ENCODE results near the gene GYPC. TPM values are rescaled to one million over a fixed set of nuclear protein-coding genes. Genes with fewer than 3 reads are reported as not detected.
"Not testable (repeated sequence)": the region's sequence is repeated elsewhere in the genome, so short reads cannot be mapped to it uniquely, and the experiment has no call there.

The GYPC gene
- polyA plus RNA-seq, 10 donors, result 84.8 to 133 (median 107) TPM

DNA sequence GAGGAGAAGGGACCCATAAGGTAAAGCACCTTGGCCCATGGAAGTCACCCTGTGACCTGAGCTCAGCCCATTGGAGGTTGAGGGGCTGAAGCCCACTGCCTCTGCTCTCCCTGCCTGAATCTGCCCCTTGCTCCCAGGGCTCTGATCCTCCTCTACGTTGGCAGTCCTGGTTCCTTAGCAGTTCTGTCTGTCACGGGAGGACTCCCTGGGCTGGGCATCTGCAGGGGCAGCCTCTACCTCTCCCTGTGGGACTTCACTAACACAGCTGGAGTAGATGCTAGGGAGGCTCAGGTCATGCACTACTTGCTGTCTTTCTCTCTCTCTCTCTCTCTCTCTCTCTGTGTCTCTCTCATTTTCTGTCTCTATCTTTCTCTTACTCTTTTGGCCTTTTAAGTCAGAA is 8.7 kb downstream of the GYPC start:
- no peak for DNase-seq

DNA sequence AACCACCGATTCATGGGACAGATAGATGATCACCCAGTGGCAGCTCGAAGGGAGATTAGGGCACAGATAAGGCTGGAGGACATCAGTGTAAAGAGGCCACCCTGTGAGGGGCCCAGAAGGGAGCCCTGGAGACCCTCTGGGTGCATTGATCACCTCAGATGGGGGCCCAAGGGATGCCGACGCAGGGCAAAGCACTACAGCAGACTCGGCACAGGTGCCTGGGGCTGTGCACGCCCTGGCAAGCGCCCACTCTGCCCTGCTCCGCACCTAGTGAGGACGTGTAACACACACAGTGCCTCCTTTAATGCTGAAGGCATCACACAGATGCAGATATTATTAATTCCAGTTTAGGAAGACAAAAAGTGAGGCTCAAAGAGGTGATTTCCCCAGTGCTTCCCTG is 9.5 kb downstream of the GYPC start:
- DNase-seq, result no peak

DNA sequence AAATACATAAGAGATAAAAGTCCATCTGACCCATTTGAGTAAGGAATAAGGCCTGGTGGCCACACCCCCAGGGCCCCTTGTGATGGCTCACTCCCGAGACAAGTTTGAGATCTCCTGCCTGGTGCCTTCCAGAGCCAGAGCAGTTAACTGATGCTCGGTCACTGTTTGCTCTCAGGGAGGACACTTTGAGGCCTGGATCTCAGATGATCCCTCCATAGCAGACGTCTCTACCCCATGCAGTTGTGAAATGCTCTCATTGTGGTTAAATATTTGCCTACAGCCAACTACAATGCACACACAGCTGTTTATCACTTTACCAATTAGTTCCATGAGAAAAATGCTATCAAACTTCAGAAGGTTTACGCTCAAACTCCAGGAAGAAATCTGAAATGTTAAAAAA is 12.3 kb downstream of the GYPC start:
- DNase-seq, result no peak

DNA sequence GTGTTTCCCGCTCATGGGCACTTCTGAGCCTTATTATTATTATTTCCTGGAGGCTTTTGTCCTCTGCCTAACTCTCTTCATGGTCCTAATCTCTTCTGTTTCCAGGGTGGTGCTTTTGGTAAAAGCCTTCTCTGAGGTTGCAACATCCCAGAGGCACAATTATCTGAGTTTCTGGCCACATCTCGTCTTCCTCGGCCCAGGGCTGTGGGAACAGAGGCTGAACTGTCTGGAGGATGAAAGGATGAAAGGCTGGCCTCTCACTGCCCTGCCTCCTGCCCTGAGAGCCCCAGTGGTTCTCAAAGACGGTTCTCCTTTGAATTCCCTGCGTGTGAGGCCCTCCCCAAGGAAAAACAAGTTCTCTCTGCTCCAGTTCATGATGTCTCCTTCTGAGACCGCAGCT is 13.8 kb downstream of the GYPC start:
- no peak for DNase-seq

DNA sequence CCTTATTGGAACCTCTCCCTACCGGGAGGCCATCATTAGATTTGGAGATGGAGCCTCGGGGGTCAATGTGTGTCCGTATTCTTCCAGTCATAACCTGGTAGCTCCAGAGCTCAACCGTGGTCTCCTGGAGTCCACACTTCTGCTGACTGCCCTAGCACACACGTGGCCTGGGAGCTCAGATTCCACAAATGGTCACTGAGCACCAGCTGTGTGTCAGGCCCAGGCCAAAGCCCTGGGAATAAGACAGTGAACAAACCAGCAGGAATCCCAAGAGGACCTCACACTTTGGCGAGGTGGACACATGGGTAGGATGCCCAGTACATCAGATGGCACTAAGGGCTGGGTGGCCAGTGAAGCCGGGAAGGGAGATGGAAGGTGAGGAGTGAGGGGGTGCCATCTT is 15.5 kb downstream of the GYPC start:
- no peak for DNase-seq

DNA sequence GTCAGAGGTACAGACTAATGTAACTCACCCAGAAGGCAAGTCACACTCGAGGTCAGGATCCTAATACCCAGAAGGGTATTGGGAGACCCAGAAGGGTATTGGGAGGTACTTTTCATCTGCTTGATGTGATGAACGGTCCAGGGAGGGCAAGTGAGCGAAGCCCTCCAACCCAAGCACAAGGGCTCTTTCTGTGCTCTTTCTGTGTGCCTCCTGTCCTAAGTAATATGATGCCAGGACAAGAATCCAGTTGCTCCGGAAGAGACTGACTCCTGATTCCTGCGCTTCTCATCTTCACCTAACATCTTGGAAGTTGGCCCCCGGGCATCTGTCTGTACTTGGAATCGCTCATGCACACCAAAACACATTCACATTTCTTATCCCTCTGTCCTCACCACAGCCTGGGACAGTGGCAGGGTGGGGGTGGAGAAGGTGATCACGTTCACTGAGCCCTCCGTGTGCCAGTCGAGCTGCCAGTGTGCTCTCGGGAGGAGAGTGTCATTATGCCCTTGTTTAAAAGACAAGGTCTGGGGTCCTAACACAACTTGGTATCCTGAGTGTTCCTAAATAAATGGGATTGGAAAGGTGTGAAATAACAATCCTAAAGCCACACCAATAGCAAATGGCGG is 17.1 kb downstream of the GYPC start:
- no peak for DNase-seq

DNA sequence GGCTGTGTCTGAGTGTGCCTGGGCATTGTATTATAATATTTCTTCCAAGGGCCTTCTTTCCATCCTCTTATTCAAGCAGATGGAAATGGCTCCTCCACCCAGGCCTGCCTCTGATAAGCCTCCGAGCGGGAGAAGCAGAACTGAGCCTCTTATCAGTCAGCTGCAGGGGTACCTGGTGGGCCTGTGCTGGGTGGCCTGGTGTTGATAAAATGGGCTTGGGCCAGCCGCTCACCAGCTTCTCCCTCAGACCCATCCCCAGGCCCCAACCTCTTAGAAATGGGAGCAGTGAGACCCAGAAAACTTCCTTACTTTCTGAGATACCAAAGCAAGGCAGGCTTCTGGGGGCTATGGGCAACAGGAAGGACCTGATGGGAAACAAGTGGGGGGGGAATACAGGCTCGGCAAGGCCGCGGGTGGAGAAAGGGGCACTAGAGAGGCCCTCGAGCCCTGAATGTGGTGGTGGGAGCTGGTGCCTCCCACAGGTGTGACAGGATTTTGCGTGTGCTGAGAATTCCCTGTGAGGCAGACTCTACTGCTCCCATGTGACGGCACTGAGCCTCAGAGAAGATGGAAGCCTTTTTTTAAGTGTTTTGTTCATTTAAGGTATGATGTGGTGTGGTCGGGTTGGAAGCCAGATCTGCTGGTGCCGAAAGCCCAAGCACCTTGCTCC is 18.3 kb downstream of the GYPC start:
- DNase-seq, result no peak

DNA sequence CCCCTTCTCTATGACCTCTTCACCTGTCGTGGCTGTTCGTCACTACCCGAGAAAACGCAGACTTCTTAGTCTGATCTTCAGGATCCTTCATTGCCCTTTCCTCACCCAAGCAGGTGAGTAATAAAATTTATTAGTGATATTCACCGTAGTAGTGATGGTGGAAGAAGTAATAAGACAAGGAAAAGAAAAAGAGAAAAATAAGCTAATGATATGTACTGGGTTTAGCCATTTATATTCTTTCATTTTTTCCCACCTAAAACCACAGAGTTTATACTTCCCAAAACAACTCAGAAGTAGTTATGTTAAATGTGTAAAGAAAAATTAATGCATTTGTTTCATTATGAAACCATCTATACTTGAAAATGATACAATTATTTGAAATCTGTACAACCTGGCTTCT is 19.7 kb downstream of the GYPC start:
- no peak for DNase-seq

DNA sequence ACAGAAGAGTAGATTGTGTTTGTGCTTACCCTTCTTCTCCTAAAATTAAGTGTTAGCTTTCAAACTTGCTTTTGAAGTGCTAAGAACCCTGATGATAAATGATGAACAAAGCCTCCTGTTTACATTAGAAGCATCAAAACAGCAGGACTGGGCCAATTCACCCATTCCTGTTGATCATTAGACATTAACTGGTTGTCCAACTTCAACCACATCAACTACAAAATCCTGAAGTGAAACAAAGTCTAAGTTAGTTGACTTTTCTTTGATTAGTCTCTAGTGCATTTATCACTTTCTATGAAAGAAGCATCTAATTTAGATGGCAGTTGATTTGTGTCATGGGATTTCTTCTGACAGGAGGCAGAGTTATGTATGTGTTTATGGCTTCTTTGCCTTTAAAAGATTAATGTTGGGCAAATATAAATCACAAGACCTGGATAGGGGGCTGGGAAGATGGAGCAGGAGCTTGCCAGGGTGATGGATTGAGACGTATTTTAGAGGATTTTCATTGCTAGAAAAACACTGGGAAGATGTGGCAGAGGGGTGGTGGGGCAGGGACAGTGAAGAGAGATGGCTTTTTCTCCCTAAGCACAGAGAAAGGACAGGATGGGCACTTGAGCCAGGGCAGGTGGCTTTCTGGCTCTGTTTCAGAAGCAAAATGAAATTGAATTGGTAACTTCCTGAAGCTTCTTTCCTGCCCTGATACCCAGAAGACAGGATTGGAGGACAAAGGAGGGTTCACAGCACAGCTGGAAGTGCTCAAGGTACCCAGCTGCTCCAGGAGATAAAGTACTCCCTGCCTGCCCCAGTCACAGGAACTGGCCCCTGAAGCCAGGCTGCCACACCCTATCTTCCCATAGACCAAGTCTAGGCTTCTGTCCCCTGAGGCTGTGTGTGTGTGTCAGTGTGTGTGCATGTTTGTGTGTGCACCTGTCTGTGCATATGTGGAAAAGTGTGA is 20.5 kb downstream of the GYPC start:
- no peak for DNase-seq

DNA sequence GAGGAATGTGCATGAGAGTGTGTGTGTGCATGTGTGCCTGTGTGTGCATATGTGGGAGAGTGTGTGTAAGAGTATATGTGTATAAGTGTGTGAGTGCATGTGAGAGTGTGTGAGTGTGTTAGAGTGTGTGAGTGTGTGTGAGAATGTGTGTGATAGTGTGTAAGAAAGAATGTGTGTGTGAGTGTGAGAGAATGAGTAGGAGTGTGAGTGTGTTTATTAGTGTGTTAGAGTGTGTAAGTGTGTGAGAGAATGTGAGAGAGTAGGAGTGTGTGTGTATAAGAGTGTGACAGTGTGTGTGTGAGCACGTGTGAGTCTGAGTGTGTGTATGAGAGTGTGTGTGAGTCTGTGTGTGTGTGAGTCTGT is 21.2 kb downstream of the GYPC start:
- DNase-seq, result no peak

DNA sequence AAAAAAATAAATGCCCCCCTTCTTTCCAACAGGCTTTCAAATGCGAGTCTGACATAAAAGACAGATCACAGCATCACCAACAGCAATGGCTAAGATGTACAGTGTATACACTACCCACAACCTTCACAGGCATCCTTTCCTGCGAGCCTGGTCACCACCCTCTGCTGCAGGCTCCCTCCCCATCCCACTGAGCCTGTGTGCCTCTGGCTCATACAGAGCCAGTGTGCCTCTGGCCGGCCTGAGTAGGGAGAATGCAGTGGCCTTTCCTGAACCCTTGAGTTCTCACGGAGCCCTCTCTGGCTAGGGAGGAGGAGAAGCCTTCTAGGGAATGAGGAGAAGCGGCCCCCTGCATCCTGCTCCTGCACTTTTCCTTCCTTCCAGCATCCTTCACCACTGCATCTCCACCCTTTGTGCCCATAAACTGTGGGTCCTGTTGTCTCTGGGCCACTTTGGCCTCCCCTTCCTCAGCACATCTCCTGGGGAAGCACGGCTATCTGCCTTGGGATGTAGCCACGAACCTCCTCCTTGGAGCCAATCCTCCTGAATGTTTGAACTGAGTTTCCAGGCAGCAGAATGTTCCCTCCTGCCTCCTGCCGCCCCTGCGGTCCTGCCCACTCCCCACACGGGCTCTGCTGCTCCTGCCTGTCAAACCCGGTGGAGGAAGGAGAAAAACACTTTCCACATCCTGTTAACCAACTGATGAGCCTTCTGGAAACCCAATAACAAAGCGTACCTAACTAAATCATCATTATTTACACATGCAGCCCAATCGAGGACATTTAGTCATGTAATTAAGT is 22.5 kb downstream of the GYPC start:
- DNase-seq, result no peak

DNA sequence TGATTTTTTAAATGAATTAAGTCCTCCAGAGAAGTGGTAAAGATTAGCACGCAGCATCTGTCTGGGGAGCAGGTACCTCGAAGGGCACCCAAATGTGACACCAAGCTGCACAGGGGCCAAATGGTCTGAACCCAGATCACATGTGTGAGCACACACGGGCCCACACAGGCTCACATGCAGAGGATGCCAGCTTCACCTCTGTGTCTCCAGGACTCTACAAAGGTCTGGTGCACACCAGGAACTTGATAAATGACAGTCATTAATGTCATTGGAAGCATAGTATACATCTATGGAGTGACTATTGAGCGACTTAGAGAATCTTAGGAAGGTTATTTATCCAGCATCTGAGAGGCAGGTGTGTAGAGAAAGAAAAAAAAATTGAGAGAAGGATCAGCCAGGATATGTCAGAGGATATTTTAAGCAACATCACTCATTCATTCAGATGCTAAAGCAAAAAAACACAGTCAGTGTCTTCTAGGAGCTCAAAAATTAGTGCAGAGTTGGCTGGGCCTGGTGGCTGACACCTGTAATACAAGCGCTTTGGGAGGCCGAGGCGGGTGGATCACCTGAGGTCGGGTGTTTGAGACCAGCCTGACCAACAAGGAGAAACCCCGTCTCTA is 23.2 kb downstream of the GYPC start:
- DNase-seq, result no peak

DNA sequence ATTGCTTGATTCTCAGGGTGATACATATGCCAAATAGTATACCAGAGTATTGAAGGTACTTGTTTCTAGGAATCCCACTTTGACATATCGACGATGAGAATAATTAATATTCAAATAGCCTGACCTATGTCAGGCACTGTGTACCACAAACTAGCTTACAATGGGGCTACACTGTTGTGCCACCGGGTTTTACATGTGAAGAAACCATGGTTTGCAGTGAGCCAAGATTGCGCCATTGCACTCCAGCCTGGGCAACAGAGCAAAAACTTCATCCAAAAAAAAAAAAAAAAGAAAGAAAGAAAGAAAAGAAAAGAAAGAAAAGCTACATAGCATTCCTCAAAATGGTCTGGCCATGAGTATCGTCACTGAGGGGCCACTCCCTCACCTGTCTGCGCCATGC is 25.5 kb downstream of the GYPC start:
- DNase-seq, result no peak

DNA sequence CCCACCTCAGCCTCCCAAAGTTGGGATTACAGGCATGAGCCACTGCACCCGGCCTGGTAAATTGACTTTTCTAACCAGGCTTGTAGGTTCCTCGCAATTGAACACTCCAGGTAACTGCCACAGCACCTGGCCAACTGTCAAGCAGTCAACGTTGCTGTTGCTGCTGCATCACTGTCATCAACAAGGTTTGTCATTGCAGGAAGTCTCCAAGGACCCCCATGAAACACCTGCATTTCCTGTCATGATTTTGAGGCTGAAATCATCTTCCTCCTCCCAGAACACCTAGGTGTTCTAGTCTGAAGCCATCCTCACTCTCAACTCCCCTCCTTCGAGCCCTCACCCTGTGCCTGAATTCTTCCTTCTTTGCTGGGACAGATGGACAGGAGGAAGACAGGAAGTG is 29.7 kb downstream of the GYPC start:
- no peak for DNase-seq

DNA sequence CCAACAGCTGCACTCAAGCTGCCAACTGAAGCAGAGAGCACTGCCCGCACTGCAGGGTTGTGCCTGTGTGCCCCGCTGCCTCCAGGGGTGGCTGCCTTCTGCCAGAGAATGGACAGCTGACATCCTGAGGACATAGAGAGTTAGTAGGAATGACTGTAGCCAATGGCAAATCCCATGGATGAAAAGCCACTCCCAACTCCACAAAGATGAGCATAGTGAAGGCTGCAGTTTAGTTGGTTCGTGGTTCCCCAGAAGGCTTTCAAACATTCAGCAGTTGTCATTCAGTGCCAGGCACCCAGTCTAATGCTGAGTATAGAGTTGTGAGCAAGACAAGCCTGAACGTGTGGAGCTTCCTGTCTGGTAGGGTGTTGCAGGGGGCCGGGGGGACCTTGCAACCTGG is 30.3 kb downstream of the GYPC start:
- DNase-seq, result no peak

DNA sequence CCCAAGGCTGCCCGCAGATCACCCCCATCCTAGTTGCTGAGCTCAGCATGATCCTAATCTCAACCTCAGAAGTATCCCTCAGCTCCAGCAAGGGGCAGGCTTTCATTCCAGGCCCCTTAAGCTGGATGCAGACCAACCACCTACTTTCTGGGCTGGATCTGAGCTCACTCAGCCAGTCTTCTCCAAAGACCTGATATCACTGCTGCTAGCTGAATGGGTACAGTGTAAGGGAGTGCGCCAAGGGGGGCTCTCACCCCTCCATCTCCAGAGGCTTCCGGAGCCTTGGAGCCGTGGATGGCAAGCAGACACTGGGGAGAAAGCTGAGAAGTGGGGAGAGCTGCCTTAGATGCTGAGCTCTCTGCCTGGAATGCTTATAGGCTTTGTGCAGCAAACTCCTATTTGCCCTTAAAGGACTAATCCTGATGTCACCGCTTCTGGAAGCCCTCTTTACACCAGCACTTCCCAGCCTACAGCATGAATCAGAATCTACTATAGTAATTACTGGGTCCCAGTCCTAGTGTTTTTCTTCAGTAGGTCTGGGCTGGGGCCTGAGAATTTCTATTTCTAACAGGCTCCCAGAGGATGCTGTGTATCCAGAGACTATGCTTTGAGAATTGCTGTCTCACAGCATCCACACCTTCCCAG is 31.0 kb downstream of the GYPC start:
- DNase-seq, result no peak

DNA sequence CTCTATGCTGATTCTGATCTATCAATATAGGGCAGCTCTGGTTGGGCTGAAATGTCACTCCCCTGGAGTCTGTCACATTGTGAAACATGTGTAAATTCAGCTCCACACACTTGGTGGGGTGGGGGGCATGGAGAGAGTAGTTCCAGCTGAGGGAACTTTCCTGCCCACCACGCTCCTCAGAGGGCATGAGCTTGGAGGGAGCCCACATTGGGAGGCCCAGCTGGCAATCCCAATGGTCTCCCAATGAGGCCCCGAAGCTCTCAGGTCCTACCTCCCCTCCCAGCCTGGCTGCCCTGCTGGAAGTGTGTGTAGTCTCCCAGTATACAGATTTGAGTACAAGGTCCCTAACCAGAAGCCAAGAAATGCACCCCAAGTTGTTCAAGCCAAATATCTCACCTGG is 31.5 kb downstream of the GYPC start:
- no peak for DNase-seq

DNA sequence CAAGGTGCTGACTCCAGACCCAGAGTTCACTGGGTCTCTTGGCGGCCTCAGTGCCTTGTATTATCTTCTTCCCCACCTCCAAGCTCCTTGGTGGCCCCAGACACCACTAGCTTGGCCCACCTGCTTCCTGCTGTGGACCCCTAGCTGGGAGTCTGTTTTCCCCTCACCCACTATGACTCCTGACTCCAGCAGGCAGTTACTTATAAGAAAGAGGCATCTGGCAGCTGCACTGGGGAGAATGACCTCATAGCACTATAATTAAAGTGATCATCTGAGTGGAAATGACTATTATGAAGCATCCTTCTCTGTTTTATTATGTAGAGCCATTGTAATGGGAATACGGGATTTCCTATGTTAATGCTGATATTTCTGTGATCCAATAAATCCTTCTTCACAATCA is 32.6 kb downstream of the GYPC start:
- DNase-seq, result not testable (repeated sequence)

DNA sequence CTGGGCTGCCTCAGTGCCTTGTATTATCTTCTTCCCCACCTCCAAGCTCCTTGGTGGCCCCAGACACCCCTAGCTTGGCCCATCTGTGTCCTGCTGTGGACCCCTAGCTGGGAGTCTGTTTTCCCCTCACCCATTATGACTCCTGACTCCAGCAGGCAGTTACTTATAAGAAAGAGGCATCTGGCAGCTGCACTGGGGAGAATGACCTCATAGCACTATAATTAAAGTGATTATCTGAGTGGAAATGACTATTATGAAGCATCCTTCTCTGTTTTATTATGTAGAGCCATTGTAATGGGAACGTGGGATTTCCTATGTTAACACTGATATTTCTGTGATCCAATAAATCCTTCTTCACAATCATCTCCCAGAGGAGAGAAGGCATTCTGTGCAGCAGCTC is 36.3 kb downstream of the GYPC start:
- not testable (repeated sequence) for DNase-seq

DNA sequence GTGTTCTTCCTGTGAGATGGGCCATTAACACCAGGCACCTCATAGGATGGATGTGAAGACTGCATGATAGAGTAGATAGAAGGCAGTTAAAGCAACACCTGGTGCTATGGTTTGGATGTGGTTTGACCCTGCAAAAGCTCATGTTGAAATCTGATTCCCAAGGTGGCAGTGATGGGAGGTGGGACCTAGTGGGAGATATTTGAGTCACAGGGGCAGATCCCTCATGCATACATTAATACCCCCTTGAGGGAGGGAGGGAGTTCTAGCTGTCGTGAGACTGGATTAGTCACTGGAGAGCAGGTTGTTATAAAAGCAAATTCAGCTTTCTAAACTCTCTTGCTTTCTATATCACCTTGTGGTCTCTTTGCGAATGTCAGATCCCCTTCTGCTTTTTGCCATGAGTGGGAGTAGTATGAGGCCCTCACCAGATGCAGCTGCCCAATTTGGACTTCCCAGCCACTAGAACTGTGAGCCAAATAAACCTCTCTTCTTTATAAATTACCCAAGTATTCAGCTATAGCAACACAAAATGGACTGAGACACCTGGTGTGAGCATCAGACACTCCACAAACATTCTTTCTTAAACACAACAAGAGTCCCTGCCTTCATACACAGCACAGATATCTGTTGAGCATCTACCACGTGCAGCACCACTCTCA is 37.1 kb downstream of the GYPC start:
- DNase-seq, result not testable (repeated sequence)

All from muscle of back (tissue), 11 donors.